Psoas muscle (tissue), 8 donors: ENCODE data around the gene DMD. TPM values are rescaled to one million over a fixed set of nuclear protein-coding genes. Genes with fewer than 3 reads are reported as not detected.

Experiments
- ATAC-seq, 4 donors: fragments of 200-7000 bp; cut with Tn5 transposase; one replicate each; pipeline ENCODE4 v1.9.1; 2020; ENCODE audit warnings: moderate library complexity in 3 of 4, mild to moderate bottlenecking in 2 of 4
- DNase-seq, 2 donors: peaks; one replicate each; pipeline ENCODE4 v3.0.0-alpha.2; 2020
- H3K27ac ChIP-seq: fragments of 200-600 bp; one replicate; pipeline ENCODE4 v1.8.0; 2022
- H3K27me3 ChIP-seq, 3 donors: fragments of 200-600 bp in 1 of 3; one replicate each; pipeline versions ENCODE4 v1.6.1 to v1.8.0; 2013 to 2022; ENCODE audit warnings: low read length in 2 of 3, mild to moderate bottlenecking in 2 of 3, moderate library complexity in 1 of 3; ENCODE audit not compliant: insufficient read depth in 3 of 3
- H3K36me3 ChIP-seq, 2 donors: fragments of 200-600 bp in 1 of 2; one replicate each; pipeline versions ENCODE4 v1.6.1 to v1.8.0; 2013 to 2022; ENCODE audit warnings: low read depth in 1 of 2, mild to moderate bottlenecking in 1 of 2, moderate library complexity in 1 of 2; ENCODE audit not compliant: insufficient read depth in 1 of 2
- H3K4me1 ChIP-seq: fragments of 200-600 bp; one replicate; pipeline ENCODE4 v1.8.0; 2022
- H3K4me3 ChIP-seq: fragments of 200-600 bp; one replicate; pipeline ENCODE4 v1.8.0; 2022; ENCODE audit warnings: mild to moderate bottlenecking
- H3K9me3 ChIP-seq: fragments of 200-600 bp; one replicate; pipeline ENCODE4 v1.8.0; 2022
- WGBS, 3 donors: extraction: QIAGEN DNeasy Blood & Tissue Kit; methylation state at CpG; one replicate each; pipeline versions ENCODE4 v1.1.6 to v1.1.7; 2013; 5-methylcytosine and 5-hydroxymethylcytosine counted together
- intact Hi-C, 2 donors: fragments of 100-400 bp; cut with DNase I; formaldehyde crosslinking; loops; one replicate each; pipeline versions ENCODE4 v1.11.0 to v1.14.2; 2022
- polyA plus RNA-seq, 3 donors: library from polyadenylated mRNA; stranded (reverse); fragments of 200-250 nt; gene quantifications; one replicate each; pipeline ENCODE4 v1.2.3, GENCODE V29; 2013
- total RNA-seq, 4 donors: library from RNA; stranded (reverse); fragmentation: NEBNext Ultra II Directional in 2 of 4; extraction: Animal tissue kit (Norgen Biotek cat#: 25700) in 2 of 4; gene quantifications; one replicate each; pipeline versions ENCODE4 v1.2.1 to v1.2.4, GENCODE V29; 2021 to 2023
- TF ChIP-seq, protein P1 (sequence below): fragments of 200-600 bp; IDR thresholded peaks from one replicate; pipeline ENCODE4 v1.8.0; 2022; ENCODE audit warnings: antibody characterized with exemption
- donor health status: healthy with polysubstance abuse.
- donor health status: DM: no; HTN: no; CAD: no; lungs with moderate emphysema.
- donor health status: Bipolar disorder and iron deficiency.
- donor health status: healthy.
- donor health status: DM: yes; HTN: yes; CAD: no.
- donor health status: DM: no; HTN: no; CAD: no.
- donor health status: DM: no; HTN: no; CAD: no.
- donor health status: DM: yes; HTN: yes; CAD: no.

DMD gene
- total and polyA plus RNA-seq, 7 donors: 6.8 to 170 (median 86.5) TPM

DNA sequence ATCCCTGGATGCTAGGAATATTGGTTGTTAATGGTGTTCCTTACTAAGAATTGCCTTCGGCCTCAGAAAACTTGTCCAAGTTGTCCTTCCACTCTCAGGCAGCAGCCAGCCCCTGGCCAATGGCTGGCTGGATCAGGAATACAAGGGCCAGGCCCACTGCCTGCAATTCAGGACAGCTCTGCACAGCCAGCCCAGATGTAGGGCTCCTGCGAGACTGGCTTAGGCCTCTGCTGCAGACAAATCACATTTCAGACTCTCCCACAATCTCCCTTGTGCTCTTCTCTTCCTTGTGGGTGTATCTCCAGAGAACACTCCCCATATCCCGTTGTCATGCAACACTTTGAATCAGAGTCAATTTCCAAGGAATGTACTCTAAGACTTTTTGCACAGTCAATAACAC, 1391.9 kb downstream of the DMD start:
- H3K4me1 ChIP-seq: no peaks in the 10 kb centered on the region
- 37 to 51% (median 45%) methylated on average over 3 of the region's 3 CpGs for WGBS, 3 donors
- intact Hi-C loops: no loop called here
- no peaks in the 10 kb centered on the region for H3K36me3 ChIP-seq
- H3K27ac ChIP-seq: no peak overlapping the region
- H3K4me3 ChIP-seq: no peak overlapping the region
- DNase-seq (no peak), ATAC-seq (no peak)
- no peaks in the 10 kb centered on the region for H3K9me3 ChIP-seq
- TF ChIP-seq, protein P1, sequence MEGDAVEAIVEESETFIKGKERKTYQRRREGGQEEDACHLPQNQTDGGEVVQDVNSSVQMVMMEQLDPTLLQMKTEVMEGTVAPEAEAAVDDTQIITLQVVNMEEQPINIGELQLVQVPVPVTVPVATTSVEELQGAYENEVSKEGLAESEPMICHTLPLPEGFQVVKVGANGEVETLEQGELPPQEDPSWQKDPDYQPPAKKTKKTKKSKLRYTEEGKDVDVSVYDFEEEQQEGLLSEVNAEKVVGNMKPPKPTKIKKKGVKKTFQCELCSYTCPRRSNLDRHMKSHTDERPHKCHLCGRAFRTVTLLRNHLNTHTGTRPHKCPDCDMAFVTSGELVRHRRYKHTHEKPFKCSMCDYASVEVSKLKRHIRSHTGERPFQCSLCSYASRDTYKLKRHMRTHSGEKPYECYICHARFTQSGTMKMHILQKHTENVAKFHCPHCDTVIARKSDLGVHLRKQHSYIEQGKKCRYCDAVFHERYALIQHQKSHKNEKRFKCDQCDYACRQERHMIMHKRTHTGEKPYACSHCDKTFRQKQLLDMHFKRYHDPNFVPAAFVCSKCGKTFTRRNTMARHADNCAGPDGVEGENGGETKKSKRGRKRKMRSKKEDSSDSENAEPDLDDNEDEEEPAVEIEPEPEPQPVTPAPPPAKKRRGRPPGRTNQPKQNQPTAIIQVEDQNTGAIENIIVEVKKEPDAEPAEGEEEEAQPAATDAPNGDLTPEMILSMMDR: no peak
- H3K27me3 ChIP-seq: no peaks in the 10 kb centered on the region

DNA sequence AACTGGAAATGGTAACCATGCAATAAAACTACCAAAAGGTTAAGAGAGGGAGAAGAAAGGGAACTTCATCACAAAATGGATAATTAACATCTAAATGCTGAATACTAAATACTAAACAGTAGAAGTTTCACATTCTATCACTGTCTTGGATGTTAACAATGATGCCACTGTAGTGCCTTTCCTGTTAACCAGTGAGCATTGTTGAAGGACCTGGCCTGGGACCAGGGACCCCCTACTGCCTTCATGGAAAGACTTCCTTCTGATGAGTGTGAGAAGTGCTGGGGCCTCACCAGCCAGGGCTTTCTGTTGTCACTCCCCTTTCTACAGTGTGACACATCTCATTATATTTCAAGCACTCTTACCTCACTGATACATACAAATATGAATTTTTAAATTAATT, 1400.2 kb downstream of the DMD start:
- DNase-seq (no peak), ATAC-seq (no peak)
- TF ChIP-seq, protein P1: no peak
- no peak overlapping the region for H3K4me3 ChIP-seq
- no peaks in the 10 kb centered on the region for H3K27me3 ChIP-seq
- H3K9me3 ChIP-seq: no peaks in the 10 kb centered on the region
- no peak overlapping the region for H3K27ac ChIP-seq
- intact Hi-C loops: no loop called here
- no peaks in the 10 kb centered on the region for H3K4me1 ChIP-seq
- no peaks in the 10 kb centered on the region for H3K36me3 ChIP-seq

DNA sequence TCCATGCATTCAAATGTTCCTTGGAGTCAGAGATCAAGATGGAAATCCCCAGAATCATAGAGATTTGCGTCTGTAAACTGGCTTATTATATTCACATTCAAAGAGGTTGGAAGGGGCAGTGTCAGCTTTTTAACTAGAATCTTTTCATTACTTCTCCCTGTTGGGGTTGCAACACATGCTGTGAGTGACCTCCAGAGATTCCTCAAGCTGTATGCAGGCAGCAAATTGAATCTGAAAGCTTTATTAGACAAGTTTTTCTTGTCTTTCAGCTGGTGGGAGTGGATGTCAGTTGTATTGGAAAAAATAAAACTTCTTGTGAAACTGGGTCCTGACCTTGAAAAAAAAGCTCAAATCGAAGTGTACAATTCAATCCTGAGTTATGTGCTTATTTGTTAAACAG, 1403.0 kb downstream of the DMD start:
- TF ChIP-seq, protein P1: no peak
- Histone ChIP-seq H3K9me3 (no peaks in the 10 kb centered on the region), H3K36me3 (no peaks in the 10 kb centered on the region), H3K4me1 (no peaks in the 10 kb centered on the region), H3K27me3 (no peaks in the 10 kb centered on the region), H3K27ac (no peak overlapping the region), H3K4me3 (no peak overlapping the region)
- no peak for ATAC-seq
- intact Hi-C loops: no loop called here
- WGBS, 3 donors: 41 to 80% (median 61%) methylated on average over 2 of the region's 2 CpGs
- no peak for DNase-seq

DNA sequence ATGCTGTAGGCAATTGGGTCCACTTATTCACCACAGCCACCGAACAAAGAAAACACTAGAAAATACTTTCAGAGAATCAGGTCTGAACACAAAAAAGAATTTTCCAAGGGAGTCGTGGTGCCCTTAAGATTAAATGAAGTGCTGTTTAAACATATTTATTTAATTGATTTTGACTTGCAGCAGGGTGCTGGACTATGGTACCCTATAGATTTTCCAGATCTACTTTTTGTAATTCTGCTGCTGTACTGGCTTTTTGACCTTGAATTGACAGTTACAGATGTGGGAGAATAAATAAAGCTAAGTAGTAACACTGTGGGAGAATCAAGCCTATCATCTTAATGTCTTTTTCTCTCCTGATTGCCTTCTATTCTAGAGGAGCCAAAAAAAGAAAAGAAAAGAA, 1404.2 kb downstream of the DMD start:
- Histone ChIP-seq H3K27ac (no peak overlapping the region), H3K27me3 (no peaks in the 10 kb centered on the region), H3K4me3 (no peak overlapping the region), H3K4me1 (no peaks in the 10 kb centered on the region), H3K36me3 (no peaks in the 10 kb centered on the region), H3K9me3 (no peaks in the 10 kb centered on the region)
- intact Hi-C loops: no loop called here
- ATAC-seq: no peak
- WGBS, 3 donors: 61 to 71% (median 66%) methylated on average over 2 of the region's 2 CpGs
- no peak for DNase-seq
- TF ChIP-seq, protein P1: no peak

DNA sequence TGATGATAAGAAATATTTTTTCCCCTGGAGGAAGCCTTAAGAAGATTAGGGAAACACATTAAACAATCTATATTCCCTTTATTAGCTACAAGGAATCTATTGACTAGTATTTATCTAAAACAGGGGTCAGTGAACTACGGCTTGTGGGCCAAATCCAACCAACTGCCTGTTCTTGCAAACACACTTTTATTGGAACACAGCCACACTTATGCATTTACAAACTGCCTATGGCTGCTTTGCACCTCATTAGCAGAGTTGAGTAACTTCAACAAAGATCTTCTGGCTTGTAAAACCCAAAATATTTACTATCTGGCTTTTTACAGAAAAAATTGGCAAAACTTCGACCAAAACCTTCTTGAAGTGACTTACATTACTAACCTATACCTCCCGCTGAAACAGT, 1405.6 kb downstream of the DMD start:
- H3K4me1 ChIP-seq: no peaks in the 10 kb centered on the region
- no peaks in the 10 kb centered on the region for H3K27me3 ChIP-seq
- ATAC-seq: no peak
- TF ChIP-seq, protein P1: no peak
- intact Hi-C loops: no loop called here
- H3K4me3 ChIP-seq: no peak overlapping the region
- no peaks in the 10 kb centered on the region for H3K9me3 ChIP-seq
- DNase-seq: no peak
- WGBS, 3 donors: 72 to 91% (median 90%) methylated on average over 3 of the region's 3 CpGs
- H3K27ac ChIP-seq: no peak overlapping the region
- H3K36me3 ChIP-seq: no peaks in the 10 kb centered on the region
